Mesothelial cell of epicardium (in vitro differentiated cells): ENCODE data around the gene SEBOX. TPM values are rescaled to one million over a fixed set of nuclear protein-coding genes. Genes with fewer than 3 reads are reported as not detected.

Experiments
- DNase-seq, 2 experiments: peaks; one replicate each; pipeline ENCODE4 v3.0.0; 2021; ENCODE audit warnings: low spot score in 2 of 2; ENCODE audit not compliant: unreplicated experiment in 2 of 2
- H3K27ac Mint-ChIP-seq: 2 replicates; pipeline ENCODE4 v1.8.0; 2021; ENCODE audit warnings: mixed read lengths
- H3K27me3 Mint-ChIP-seq: 2 replicates; pipeline ENCODE4 v1.8.0; 2021; ENCODE audit warnings: low read depth, mixed read lengths
- H3K36me3 Mint-ChIP-seq: 2 replicates; pipeline ENCODE4 v1.8.0; 2021; ENCODE audit warnings: mixed read lengths
- H3K4me1 Mint-ChIP-seq: 2 replicates; pipeline ENCODE4 v1.8.0; 2021; ENCODE audit warnings: mixed read lengths
- H3K4me3 Mint-ChIP-seq: 2 replicates; pipeline ENCODE4 v1.8.0; 2021; ENCODE audit warnings: mild to moderate bottlenecking, moderate library complexity, mixed read lengths
- H3K9me3 Mint-ChIP-seq: 2 replicates; pipeline ENCODE4 v1.8.0; 2021; ENCODE audit warnings: mixed read lengths
- total RNA-seq: library from RNA; stranded (reverse); gene quantifications from 3 replicates; pipeline ENCODE4 v1.2.1, GENCODE V29; 2021
- TF ChIP-seq, protein P1 (sequence below): fragments of 200-600 bp; sonication (generic); IDR thresholded peaks from one replicate; pipeline ENCODE4 v1.5.0; 2021; ENCODE audit warnings: antibody characterized with exemption; ENCODE audit not compliant: unreplicated experiment

The SEBOX gene
- total RNA-seq, 1 donor from 2014 or later = not detected

DNA sequence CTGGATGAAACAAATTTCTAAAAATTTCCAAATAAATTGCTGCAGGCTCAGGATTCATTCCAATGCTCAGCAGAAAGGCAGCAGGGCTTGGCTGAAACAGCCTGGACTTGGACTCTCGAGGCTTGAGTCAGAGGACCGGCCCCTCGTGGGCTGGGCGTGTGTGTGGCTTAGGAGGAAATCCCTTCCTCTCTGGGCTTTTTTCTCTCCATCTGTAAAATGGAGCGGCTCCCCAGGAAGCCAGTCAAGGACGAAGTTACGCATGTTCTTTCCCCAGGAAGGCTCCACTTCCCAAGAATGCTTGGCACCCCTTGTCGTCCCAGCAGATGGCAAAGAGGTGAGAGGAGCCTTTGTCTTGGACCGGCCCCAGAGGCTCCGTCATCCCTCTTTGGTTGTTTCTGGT, 27.5 kb upstream of the SEBOX start:
- no peaks in the 10 kb centered on the region for H3K9me3 Mint-ChIP-seq
- H3K4me1 Mint-ChIP-seq = no peaks in the 10 kb centered on the region
- no peak for DNase-seq
- H3K27ac Mint-ChIP-seq = no peak overlapping the region
- no peaks in the 10 kb centered on the region for H3K27me3 Mint-ChIP-seq
- no peak overlapping the region for H3K4me3 Mint-ChIP-seq
- TF ChIP-seq, protein P1, sequence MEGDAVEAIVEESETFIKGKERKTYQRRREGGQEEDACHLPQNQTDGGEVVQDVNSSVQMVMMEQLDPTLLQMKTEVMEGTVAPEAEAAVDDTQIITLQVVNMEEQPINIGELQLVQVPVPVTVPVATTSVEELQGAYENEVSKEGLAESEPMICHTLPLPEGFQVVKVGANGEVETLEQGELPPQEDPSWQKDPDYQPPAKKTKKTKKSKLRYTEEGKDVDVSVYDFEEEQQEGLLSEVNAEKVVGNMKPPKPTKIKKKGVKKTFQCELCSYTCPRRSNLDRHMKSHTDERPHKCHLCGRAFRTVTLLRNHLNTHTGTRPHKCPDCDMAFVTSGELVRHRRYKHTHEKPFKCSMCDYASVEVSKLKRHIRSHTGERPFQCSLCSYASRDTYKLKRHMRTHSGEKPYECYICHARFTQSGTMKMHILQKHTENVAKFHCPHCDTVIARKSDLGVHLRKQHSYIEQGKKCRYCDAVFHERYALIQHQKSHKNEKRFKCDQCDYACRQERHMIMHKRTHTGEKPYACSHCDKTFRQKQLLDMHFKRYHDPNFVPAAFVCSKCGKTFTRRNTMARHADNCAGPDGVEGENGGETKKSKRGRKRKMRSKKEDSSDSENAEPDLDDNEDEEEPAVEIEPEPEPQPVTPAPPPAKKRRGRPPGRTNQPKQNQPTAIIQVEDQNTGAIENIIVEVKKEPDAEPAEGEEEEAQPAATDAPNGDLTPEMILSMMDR = no peak
- H3K36me3 Mint-ChIP-seq = peaks cover 15% of the 10 kb centered on the region

DNA sequence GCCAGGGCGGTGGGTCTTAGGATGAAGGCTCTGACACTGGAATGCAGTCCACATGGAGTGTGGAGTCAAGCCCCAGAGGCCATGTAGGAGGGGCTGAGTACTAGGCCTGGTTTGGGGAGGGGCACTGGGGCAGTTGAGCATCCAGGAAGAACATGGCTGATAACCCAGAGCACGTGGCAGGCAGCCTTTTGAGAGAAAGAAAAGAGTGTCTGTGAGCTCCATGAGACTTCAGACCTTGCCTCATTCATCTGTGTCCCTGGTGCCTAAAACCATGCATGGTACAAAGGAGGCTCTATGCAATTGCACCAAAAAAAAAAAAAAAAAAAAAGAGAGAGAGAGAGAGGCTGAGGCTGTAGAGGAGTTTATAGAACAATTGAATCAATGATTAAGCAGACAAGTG, 26.4 kb upstream of the SEBOX start:
- H3K27me3 Mint-ChIP-seq = no peaks in the 10 kb centered on the region
- no peaks in the 10 kb centered on the region for H3K9me3 Mint-ChIP-seq
- TF ChIP-seq, protein P1 = no peak
- no peaks in the 10 kb centered on the region for H3K4me1 Mint-ChIP-seq
- H3K36me3 Mint-ChIP-seq = peaks cover 15% of the 10 kb centered on the region
- no peak overlapping the region for H3K4me3 Mint-ChIP-seq
- H3K27ac Mint-ChIP-seq = no peak overlapping the region
- no peak for DNase-seq

DNA sequence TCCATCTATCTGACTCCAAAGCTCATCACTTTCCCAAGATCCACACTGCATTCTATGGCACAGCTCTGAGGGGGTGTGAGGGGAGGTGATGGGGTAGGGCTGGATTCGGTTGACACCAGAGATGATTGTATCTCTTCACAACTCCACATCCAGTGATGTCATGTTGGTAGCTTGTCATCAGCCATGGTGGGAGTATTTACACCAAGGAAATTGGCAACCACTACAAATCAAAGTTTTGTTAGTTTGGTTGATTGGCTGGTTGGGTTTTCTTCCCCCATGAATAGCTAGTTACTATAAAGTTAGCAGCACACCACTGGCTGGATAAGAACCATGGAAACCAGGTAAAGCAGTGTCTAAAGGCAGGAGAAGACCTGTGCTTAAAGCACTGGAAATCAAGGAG, 26.0 kb upstream of the SEBOX start:
- no peak for DNase-seq
- H3K27ac Mint-ChIP-seq = no peak overlapping the region
- no peaks in the 10 kb centered on the region for H3K4me1 Mint-ChIP-seq
- peaks cover 15% of the 10 kb centered on the region for H3K36me3 Mint-ChIP-seq
- TF ChIP-seq, protein P1 = no peak
- H3K27me3 Mint-ChIP-seq = no peaks in the 10 kb centered on the region
- H3K9me3 Mint-ChIP-seq = no peaks in the 10 kb centered on the region
- H3K4me3 Mint-ChIP-seq = no peak overlapping the region

DNA sequence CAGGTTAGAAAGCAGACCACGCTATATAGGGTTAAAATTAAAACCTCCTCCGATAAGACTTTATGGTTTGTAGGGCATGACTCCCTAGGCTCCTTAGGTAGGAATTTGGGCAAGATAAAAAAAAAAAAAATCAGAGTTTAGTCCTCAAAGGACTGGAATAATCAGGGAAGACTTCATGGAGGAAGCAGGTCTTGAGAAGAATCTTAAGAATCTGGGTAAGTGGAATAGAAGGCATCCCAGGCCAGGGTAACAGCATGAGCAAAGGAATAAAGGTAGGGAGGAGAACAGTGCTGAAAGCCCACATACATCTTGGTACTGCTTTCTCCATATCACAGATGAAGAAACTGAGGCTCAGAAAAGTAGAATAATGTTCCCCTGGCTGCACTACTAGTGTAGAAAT, 25.6 kb upstream of the SEBOX start:
- Mint-ChIP-seq H3K36me3 (peaks cover 15% of the 10 kb centered on the region), H3K27ac (no peak overlapping the region), H3K4me3 (no peak overlapping the region), H3K4me1 (no peaks in the 10 kb centered on the region), H3K9me3 (no peaks in the 10 kb centered on the region), H3K27me3 (peaks cover 2% of the 10 kb centered on the region)
- DNase-seq = no peak
- TF ChIP-seq, protein P1 = no peak

DNA sequence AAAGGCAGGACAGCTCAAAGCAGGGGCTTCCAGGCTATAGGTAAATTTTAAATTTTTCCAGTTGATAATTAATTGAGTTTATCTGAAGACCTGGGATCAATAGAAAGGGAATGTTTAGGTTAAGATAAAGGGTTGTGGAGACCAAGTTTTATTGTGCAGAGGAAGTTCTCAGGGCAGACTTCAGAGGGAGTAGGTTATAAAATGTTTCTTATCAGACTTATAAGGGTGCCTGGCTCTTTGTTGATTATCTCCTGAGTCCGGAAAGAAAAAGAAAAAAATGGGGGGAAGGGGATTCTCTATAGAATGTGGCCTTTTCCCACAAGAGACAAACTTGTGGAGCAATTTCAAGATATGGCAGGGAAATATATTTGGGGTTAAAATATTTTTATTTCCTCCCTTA, 25.1 kb upstream of the SEBOX start:
- H3K9me3 Mint-ChIP-seq = no peaks in the 10 kb centered on the region
- peaks cover 15% of the 10 kb centered on the region for H3K36me3 Mint-ChIP-seq
- no peak overlapping the region for H3K27ac Mint-ChIP-seq
- TF ChIP-seq, protein P1 = no peak
- no peak overlapping the region for H3K4me3 Mint-ChIP-seq
- peaks cover 6% of the 10 kb centered on the region for H3K27me3 Mint-ChIP-seq
- H3K4me1 Mint-ChIP-seq = peaks cover 4% of the 10 kb centered on the region
- DNase-seq = no peak

DNA sequence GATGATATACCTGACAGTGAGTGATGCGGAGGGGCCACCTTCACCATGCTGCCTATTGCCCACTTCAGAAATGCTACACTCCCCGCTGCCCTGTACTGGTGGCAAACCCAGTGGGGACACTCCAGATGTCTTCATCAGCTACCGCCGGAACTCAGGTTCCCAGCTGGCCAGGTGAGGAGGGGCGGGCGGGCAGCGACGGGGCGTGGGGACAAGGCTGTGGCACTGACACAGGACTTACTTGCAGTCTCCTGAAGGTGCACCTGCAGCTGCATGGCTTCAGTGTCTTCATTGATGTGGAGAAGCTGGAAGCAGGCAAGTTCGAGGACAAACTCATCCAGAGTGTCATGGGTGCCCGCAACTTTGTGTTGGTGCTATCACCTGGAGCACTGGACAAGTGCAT, 23.1 kb upstream of the SEBOX start:
- Mint-ChIP-seq H3K9me3 (no peaks in the 10 kb centered on the region), H3K36me3 (peaks cover 15% of the 10 kb centered on the region), H3K4me1 (peaks cover 7% of the 10 kb centered on the region), H3K4me3 (no peak overlapping the region), H3K27me3 (peaks cover 24% of the 10 kb centered on the region), H3K27ac (no peak overlapping the region)
- no peak for DNase-seq
- TF ChIP-seq, protein P1 = no peak
